Testis (tissue), 2 donors: Measurements from ENCODE around the gene DHCR7.

Experiments
- POLR2A ChIP-seq: fragments of 450-650 bp; IDR thresholded peaks from one replicate; pipeline ENCODE4 v1.6.1; 2017; ENCODE audit warnings: antibody characterized with exemption, mild to moderate bottlenecking, moderate library complexity
- TF ChIP-seq, protein P1 (sequence below), 3 experiments: fragments of 450-650 bp in 2 of 3; fragments of 200-600 bp in 1 of 3; sonication (generic) in 1 of 3; IDR thresholded peaks; one replicate each; pipeline ENCODE4 v1.5.1; 2016 to 2019; ENCODE audit warnings: antibody characterized with exemption in 3 of 3, mild to moderate bottlenecking in 2 of 3, moderate library complexity in 1 of 3

- no peak for TF ChIP-seq POLR2A
- TF ChIP-seq, protein P1, sequence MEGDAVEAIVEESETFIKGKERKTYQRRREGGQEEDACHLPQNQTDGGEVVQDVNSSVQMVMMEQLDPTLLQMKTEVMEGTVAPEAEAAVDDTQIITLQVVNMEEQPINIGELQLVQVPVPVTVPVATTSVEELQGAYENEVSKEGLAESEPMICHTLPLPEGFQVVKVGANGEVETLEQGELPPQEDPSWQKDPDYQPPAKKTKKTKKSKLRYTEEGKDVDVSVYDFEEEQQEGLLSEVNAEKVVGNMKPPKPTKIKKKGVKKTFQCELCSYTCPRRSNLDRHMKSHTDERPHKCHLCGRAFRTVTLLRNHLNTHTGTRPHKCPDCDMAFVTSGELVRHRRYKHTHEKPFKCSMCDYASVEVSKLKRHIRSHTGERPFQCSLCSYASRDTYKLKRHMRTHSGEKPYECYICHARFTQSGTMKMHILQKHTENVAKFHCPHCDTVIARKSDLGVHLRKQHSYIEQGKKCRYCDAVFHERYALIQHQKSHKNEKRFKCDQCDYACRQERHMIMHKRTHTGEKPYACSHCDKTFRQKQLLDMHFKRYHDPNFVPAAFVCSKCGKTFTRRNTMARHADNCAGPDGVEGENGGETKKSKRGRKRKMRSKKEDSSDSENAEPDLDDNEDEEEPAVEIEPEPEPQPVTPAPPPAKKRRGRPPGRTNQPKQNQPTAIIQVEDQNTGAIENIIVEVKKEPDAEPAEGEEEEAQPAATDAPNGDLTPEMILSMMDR (IDR thresholded peaks at IDR 0.05) = no peak
These were observed 2.3 kb upstream of the DHCR7 start for GRCh38 chr11:71450507-71450906.
